GM12878 (cell line): Measurements from ENCODE around the gene TMEM132C. TPM values are rescaled to one million over a fixed set of nuclear protein-coding genes. Genes with fewer than 3 reads are reported as not detected.

Experiments used
- BACH1 ChIP-seq: fragments of 450-650 bp; IDR thresholded peaks from 2 replicates; pipeline ENCODE4 v1.6.1; 2017; ENCODE audit warnings: mild to moderate bottlenecking, borderline replicate concordance
- EED ChIP-seq: sonication (generic); IDR thresholded peaks from 2 replicates; pipeline ENCODE4 v1.6.1; 2016; ENCODE audit warnings: antibody characterized with exemption, low read depth
- EGR1 ChIP-seq, 2 experiments: IDR thresholded peaks; 1 replicate in 1 of 2; 2 replicates in 1 of 2; pipeline ENCODE4 v1.6.1; 2011 to 2012; ENCODE audit warnings: low read depth in 2 of 2, low read length in 2 of 2, borderline replicate concordance in 1 of 2, mild to moderate bottlenecking in 1 of 2, moderate library complexity in 1 of 2
- IKZF2 ChIP-seq, 2 experiments: fragments of 450-650 bp; IDR thresholded peaks; 2 replicates each; pipeline ENCODE4 v1.6.1; 2017; ENCODE audit warnings: mild to moderate bottlenecking in 2 of 2, moderate library complexity in 2 of 2
- MEF2A ChIP-seq: IDR thresholded peaks from 2 replicates; pipeline ENCODE4 v1.6.1; 2011; ENCODE audit warnings: low read depth, mild to moderate bottlenecking, low read length, moderate library complexity; ENCODE audit not compliant: insufficient read depth
- MLLT1 ChIP-seq: fragments of 450-650 bp; IDR thresholded peaks from 2 replicates; pipeline ENCODE4 v1.6.1; 2016; ENCODE audit warnings: mild to moderate bottlenecking
- MTA3 ChIP-seq: IDR thresholded peaks from 2 replicates; pipeline ENCODE4 v1.6.1; 2012; ENCODE audit warnings: low read length, inconsistent platforms, borderline replicate concordance
- MYB ChIP-seq: fragments of 150-350 bp; IDR thresholded peaks from 2 replicates; pipeline ENCODE4 v1.6.1; 2014; ENCODE audit warnings: mild to moderate bottlenecking, low read depth, low read length, borderline replicate concordance
- NFIC ChIP-seq: IDR thresholded peaks from 2 replicates; pipeline ENCODE4 v1.6.1; 2012; ENCODE audit warnings: low read depth, mild to moderate bottlenecking, inconsistent platforms, low read length, moderate library complexity
- NFYB ChIP-seq: IDR thresholded peaks from 2 replicates; pipeline ENCODE4 v1.6.1; 2011; ENCODE audit warnings: low read depth, mild to moderate bottlenecking, low read length, improper control_type of control experiment, moderate library complexity; ENCODE audit not compliant: insufficient read depth
- POLR2A ChIP-seq: IDR thresholded peaks from 2 replicates; pipeline ENCODE4 v1.6.1; 2011; ENCODE audit warnings: low read depth, mild to moderate bottlenecking, low read length
- POLR2AphosphoS2 ChIP-seq: IDR thresholded peaks from 2 replicates; pipeline ENCODE4 v1.6.1; 2011; ENCODE audit warnings: low read depth, mild to moderate bottlenecking, low read length, improper control_type of control experiment, moderate library complexity
- RB1 ChIP-seq: fragments of 450-650 bp; formaldehyde crosslinking; IDR thresholded peaks from 2 replicates; pipeline ENCODE4 v1.6.1; 2017; ENCODE audit warnings: mild to moderate bottlenecking, borderline replicate concordance
- RCOR1 ChIP-seq: conservative IDR thresholded peaks from 2 replicates; pipeline ENCODE4 v1.6.1; 2012; ENCODE audit warnings: low read depth, low read length, improper control_type of control experiment
- SREBF1 ChIP-seq: IDR thresholded peaks from 2 replicates; pipeline ENCODE4 v1.6.1; 2012; ENCODE audit warnings: mild to moderate bottlenecking, low read length
- TCF3 ChIP-seq: IDR thresholded peaks from 2 replicates; pipeline ENCODE4 v1.6.1; 2012; ENCODE audit warnings: low read depth, mild to moderate bottlenecking, low read length, borderline replicate concordance; ENCODE audit not compliant: insufficient read depth
- WRNIP1 ChIP-seq: IDR thresholded peaks from 2 replicates; pipeline ENCODE4 v1.6.1; 2011; ENCODE audit warnings: low read depth, low read length, improper control_type of control experiment, borderline replicate concordance
- ZNF592 ChIP-seq: fragments of 450-650 bp; IDR thresholded peaks from 2 replicates; pipeline ENCODE4 v1.6.1; 2017; ENCODE audit warnings: mild to moderate bottlenecking, moderate library complexity
- polyA plus RNA-seq, 11 experiments: library from polyadenylated mRNA; depleted of rRNA in 4 of 11; unstranded in 6 of 11; stranded (reverse) in 5 of 11; fragments of >200 nt; fragmentation: Nextera tagmentation in 4 of 11; fragmentation: Illumina TruSeq in 1 of 11; extraction: Ambion mirVana in 4 of 11; extraction: Trizol in 1 of 11; gene quantifications; 1 replicate in 1 of 11; 2 replicates in 10 of 11; pipeline versions ENCODE4 v1.2.1 to v1.2.3, GENCODE V29; 2011 to 2016; ENCODE audit warnings: inconsistent platforms in 2 of 11, missing spikeins in 2 of 11, low read depth in 1 of 11
- total RNA-seq, 4 experiments: library from RNA; depleted of rRNA in 3 of 4; stranded (reverse); fragments of >200 nt in 3 of 4; fragmentation: Illumina TruSeq in 1 of 4; extraction: Trizol in 1 of 4; gene quantifications; 2 replicates each; pipeline versions ENCODE4 v1.2.1 to v1.2.3, GENCODE V29; 2013 to 2021
- TF ChIP-seq, protein P1 (sequence below): IDR thresholded peaks from 2 replicates; pipeline ENCODE4 v1.6.1; 2012; ENCODE audit warnings: improper control_type of control experiment, low read depth, low read length; ENCODE audit not compliant: insufficient replicate concordance

Gene TMEM132C
- total and polyA plus RNA-seq, 10 of the 15 experiments (the other 5 are each of a cell fraction or from before 2014, with no cell fraction given): not detected

GRCh38 chr12:128570191-128571065, 303.5 kb downstream of the TMEM132C start (continued):
- peak in 1 of 2 experiments; percentile 48; a peak in 1 of 3 replicates for TF ChIP-seq EGR1 (IDR thresholded peaks at IDR 0.05; ENCODE audit: borderline replicate concordance in 1 of 2, low read depth in 2 of 2, low read length in 2 of 2)
- TF ChIP-seq BACH1: no peak
- no peak for TF ChIP-seq TCF3
- TF ChIP-seq SREBF1: no peak
- TF ChIP-seq RB1: no peak
- TF ChIP-seq IKZF2 (IDR thresholded peaks at IDR 0.05): peak; percentile 34 to 49; a peak in 2 of 4 replicates
- TF ChIP-seq MYB: no peak
- no peak for TF ChIP-seq POLR2A
- TF ChIP-seq EED: no peak
- 0 out of 2 replicates have a peak, but pooled peaks have one; percentile 15 for TF ChIP-seq MEF2A
- TF ChIP-seq RCOR1: no peak
- TF ChIP-seq NFIC: 0 out of 2 replicates have a peak, but pooled peaks have one; percentile 28
- no peak for TF ChIP-seq POLR2AphosphoS2
- TF ChIP-seq MTA3: no peak
- no peak for TF ChIP-seq ZNF592
- no peak for TF ChIP-seq NFYB
- no peak for TF ChIP-seq WRNIP1
- TF ChIP-seq MLLT1: no peak
- TF ChIP-seq, protein P1, sequence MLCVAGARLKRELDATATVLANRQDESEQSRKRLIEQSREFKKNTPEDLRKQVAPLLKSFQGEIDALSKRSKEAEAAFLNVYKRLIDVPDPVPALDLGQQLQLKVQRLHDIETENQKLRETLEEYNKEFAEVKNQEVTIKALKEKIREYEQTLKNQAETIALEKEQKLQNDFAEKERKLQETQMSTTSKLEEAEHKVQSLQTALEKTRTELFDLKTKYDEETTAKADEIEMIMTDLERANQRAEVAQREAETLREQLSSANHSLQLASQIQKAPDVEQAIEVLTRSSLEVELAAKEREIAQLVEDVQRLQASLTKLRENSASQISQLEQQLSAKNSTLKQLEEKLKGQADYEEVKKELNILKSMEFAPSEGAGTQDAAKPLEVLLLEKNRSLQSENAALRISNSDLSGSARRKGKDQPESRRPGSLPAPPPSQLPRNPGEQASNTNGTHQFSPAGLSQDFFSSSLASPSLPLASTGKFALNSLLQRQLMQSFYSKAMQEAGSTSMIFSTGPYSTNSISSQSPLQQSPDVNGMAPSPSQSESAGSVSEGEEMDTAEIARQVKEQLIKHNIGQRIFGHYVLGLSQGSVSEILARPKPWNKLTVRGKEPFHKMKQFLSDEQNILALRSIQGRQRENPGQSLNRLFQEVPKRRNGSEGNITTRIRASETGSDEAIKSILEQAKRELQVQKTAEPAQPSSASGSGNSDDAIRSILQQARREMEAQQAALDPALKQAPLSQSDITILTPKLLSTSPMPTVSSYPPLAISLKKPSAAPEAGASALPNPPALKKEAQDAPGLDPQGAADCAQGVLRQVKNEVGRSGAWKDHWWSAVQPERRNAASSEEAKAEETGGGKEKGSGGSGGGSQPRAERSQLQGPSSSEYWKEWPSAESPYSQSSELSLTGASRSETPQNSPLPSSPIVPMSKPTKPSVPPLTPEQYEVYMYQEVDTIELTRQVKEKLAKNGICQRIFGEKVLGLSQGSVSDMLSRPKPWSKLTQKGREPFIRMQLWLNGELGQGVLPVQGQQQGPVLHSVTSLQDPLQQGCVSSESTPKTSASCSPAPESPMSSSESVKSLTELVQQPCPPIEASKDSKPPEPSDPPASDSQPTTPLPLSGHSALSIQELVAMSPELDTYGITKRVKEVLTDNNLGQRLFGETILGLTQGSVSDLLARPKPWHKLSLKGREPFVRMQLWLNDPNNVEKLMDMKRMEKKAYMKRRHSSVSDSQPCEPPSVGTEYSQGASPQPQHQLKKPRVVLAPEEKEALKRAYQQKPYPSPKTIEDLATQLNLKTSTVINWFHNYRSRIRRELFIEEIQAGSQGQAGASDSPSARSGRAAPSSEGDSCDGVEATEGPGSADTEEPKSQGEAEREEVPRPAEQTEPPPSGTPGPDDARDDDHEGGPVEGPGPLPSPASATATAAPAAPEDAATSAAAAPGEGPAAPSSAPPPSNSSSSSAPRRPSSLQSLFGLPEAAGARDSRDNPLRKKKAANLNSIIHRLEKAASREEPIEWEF: no peak
